ENCODE measurements around the gene JAK3.

- TF ChIP-seq EZH2 (IDR thresholded peaks at IDR 0.05) (no peak), POLR2AphosphoS5 (IDR thresholded peaks at IDR 0.05; ENCODE audit: borderline replicate concordance, low read depth, low read length) (no peak), FOXP2 (optimal IDR thresholded peaks at IDR 0.05; ENCODE audit: control extremely low read depth, extremely low read length, insufficient read depth) (no peak)
These were observed 24.1 kb upstream of the JAK3 start, which contains the start of gene SLC5A5 for GRCh38 chr19:17871878-17872250.

All from SK-N-MC (cell line).